GM21423 (cell line): ENCODE results near the gene BBS10.
"Not testable (repeated sequence)": the region's sequence is repeated elsewhere in the genome, so short reads cannot be mapped to it uniquely, and the experiment has no call there.

ENCODE experiments used
- ATAC-seq: cut with Tn5 transposase; IDR thresholded peaks from one replicate; pipeline ENCODE4 v1.9.1; 2021; ENCODE audit warnings: mild to moderate bottlenecking, moderate library complexity; ENCODE audit not compliant: unreplicated experiment

Gene BBS10

GRCh38 chr12:76332606-76333005 lies 15.6 kb downstream of the BBS10 start:
- ATAC-seq, result no peak

GRCh38 chr12:76329606-76330005 lies 18.6 kb downstream of the BBS10 start:
- no peak for ATAC-seq

- ATAC-seq, result no peak
Measured at GRCh38 chr12:76329159-76329558, 19.1 kb downstream of the BBS10 start.

GRCh38 chr12:76319595-76320319 lies 28.5 kb downstream of the BBS10 start:
- not testable (repeated sequence) for ATAC-seq

GRCh38 chr12:76318773-76319594 lies 29.2 kb downstream of the BBS10 start:
- no peak for ATAC-seq

GRCh38 chr12:76317976-76318375 lies 30.2 kb downstream of the BBS10 start:
- no peak for ATAC-seq

- no peak for ATAC-seq
Measured at GRCh38 chr12:76316468-76316867, 31.7 kb downstream of the BBS10 start.

GRCh38 chr12:76313299-76313698 lies 34.9 kb downstream of the BBS10 start:
- ATAC-seq, result no peak

GRCh38 chr12:76312315-76312714 lies 35.9 kb downstream of the BBS10 start:
- ATAC-seq, result no peak

GRCh38 chr12:76311796-76312195 lies 36.4 kb downstream of the BBS10 start:
- no peak for ATAC-seq

- no peak for ATAC-seq
Measured at GRCh38 chr12:76310110-76310509, 38.1 kb downstream of the BBS10 start.

GRCh38 chr12:76308866-76309265 lies 39.3 kb downstream of the BBS10 start:
- no peak for ATAC-seq

GRCh38 chr12:76307083-76307482 lies 41.1 kb downstream of the BBS10 start:
- no peak for ATAC-seq

- ATAC-seq, result no peak
Measured at GRCh38 chr12:76303989-76304460, 44.2 kb downstream of the BBS10 start.

- no peak for ATAC-seq
Measured at GRCh38 chr12:76303365-76303764, 44.9 kb downstream of the BBS10 start.

GRCh38 chr12:76300297-76300665 lies 47.9 kb downstream of the BBS10 start:
- no peak for ATAC-seq

GRCh38 chr12:76299536-76300296 lies 48.5 kb downstream of the BBS10 start:
- no peak for ATAC-seq
